Lung (tissue), 12 donors: ENCODE results near the gene TOB2. TPM values are rescaled to one million over a fixed set of nuclear protein-coding genes. Genes with fewer than 3 reads are reported as not detected.

Experiments
- ATAC-seq: fragments of 200-7000 bp; cut with Tn5 transposase; one replicate; pipeline ENCODE4 v1.9.1; 2020; ENCODE audit warnings: moderate number of reproducible peaks; ENCODE audit not compliant: insufficient read depth, low FRiP score
- DNase-seq, 3 donors: peaks; one replicate each; pipeline ENCODE4 v3.0.0-alpha.2; 2013 to 2017
- H3K27ac ChIP-seq, 2 donors: one replicate each; pipeline ENCODE4 v1.5.1; 2013; ENCODE audit warnings: mild to moderate bottlenecking in 2 of 2, moderate library complexity in 2 of 2, control low read depth in 1 of 2, inconsistent platforms in 1 of 2, low read depth in 1 of 2, low read length in 1 of 2
- H3K27me3 ChIP-seq, 3 donors: one replicate each; pipeline ENCODE4 v1.5.1; 2013; ENCODE audit warnings: low read length in 2 of 3; ENCODE audit not compliant: control insufficient read depth in 3 of 3, insufficient read depth in 3 of 3
- H3K36me3 ChIP-seq, 4 donors: one replicate each; pipeline ENCODE4 v1.5.1; 2013; ENCODE audit warnings: low read length in 4 of 4, mild to moderate bottlenecking in 1 of 4, moderate library complexity in 1 of 4; ENCODE audit not compliant: control insufficient read depth in 4 of 4, insufficient read depth in 4 of 4
- H3K4me1 ChIP-seq, 5 donors: one replicate each; pipeline ENCODE4 v1.5.1; 2013; ENCODE audit warnings: low read length in 5 of 5, mild to moderate bottlenecking in 2 of 5, moderate library complexity in 1 of 5; ENCODE audit not compliant: control insufficient read depth in 5 of 5, insufficient read depth in 5 of 5
- H3K4me3 ChIP-seq: one replicate; pipeline ENCODE4 v1.5.1; 2013; ENCODE audit warnings: mild to moderate bottlenecking, control low read depth, moderate library complexity
- H3K9ac ChIP-seq, 2 donors: one replicate each; pipeline ENCODE4 v1.5.1; 2013; ENCODE audit warnings: low read length in 2 of 2, control low read depth in 1 of 2; ENCODE audit not compliant: insufficient read depth in 1 of 2
- H3K9me3 ChIP-seq, 4 donors: one replicate each; pipeline ENCODE4 v1.5.1; 2013; ENCODE audit warnings: low read length in 3 of 4, mild to moderate bottlenecking in 1 of 4, moderate library complexity in 1 of 4; ENCODE audit not compliant: control insufficient read depth in 4 of 4, insufficient read depth in 3 of 4
- WGBS, 2 donors: extraction: QIAGEN DNeasy Blood & Tissue Kit; methylation state at CpG; one replicate each; pipeline ENCODE4 v1.1.7; 2013; 5-methylcytosine and 5-hydroxymethylcytosine counted together
- polyA plus RNA-seq, 2 donors: library from polyadenylated mRNA; stranded (reverse); fragments of 200-250 nt; gene quantifications; one replicate each; pipeline ENCODE4 v1.2.1, GENCODE V29; 2013
- total RNA-seq, 2 donors: library from RNA; depleted of rRNA in 1 of 2; stranded (reverse); fragments of >200 nt in 1 of 2; gene quantifications; one replicate each; pipeline ENCODE4 v1.2.1, GENCODE V29; 2014 to 2021
- TF ChIP-seq, protein P1 (sequence below): IDR thresholded peaks from 2 replicates; pipeline ENCODE4 v1.5.1; 2012; ENCODE audit warnings: mild to moderate bottlenecking; ENCODE audit errors: control extremely low read depth, extremely low read depth
- donor health status: control.
- donor health status: control.
- donor health status: Bipolar disorder and iron deficiency.
- donor health status: healthy.
- donor health status: DM: yes; HTN: yes; CAD: no.

TOB2 gene
- total and polyA plus RNA-seq, 4 donors = 15.4 to 46.7 (median 23.5) TPM

DNA sequence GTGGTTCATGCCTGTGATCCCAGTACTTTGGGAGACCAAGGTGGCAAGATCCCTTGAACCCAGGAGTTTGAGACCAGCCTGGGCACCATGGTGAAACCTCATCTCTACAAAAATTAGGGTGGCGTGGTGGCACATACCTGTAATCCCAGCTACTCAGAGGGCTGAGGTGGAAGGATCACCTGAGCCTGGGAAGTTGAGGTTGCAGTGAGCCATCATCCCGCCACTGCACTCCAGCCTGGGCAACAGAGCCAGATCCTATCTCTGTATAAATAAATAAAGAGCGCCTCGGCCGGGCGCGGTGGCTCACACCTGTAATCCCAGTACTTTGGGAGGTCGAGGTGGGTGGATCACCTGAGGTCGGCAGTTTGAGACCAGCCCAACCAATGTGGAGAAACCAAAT, 27.9 kb downstream of the TOB2 start:
- no peaks in the 10 kb centered on the region for H3K9me3 ChIP-seq
- WGBS, 2 donors = 95% methylated on average over 9 of the region's 9 CpGs
- no peak overlapping the region for H3K4me3 ChIP-seq
- H3K27ac ChIP-seq = peak overlapping the region; percentile 82 to 83
- no peaks in the 10 kb centered on the region for H3K27me3 ChIP-seq
- DNase-seq (no peak), ATAC-seq (no peak)
- no peak overlapping the region for H3K9ac ChIP-seq
- H3K4me1 ChIP-seq = peaks cover 2 to 23% (median 5%) of the 10 kb centered on the region in 5 donors
- TF ChIP-seq, protein P1, sequence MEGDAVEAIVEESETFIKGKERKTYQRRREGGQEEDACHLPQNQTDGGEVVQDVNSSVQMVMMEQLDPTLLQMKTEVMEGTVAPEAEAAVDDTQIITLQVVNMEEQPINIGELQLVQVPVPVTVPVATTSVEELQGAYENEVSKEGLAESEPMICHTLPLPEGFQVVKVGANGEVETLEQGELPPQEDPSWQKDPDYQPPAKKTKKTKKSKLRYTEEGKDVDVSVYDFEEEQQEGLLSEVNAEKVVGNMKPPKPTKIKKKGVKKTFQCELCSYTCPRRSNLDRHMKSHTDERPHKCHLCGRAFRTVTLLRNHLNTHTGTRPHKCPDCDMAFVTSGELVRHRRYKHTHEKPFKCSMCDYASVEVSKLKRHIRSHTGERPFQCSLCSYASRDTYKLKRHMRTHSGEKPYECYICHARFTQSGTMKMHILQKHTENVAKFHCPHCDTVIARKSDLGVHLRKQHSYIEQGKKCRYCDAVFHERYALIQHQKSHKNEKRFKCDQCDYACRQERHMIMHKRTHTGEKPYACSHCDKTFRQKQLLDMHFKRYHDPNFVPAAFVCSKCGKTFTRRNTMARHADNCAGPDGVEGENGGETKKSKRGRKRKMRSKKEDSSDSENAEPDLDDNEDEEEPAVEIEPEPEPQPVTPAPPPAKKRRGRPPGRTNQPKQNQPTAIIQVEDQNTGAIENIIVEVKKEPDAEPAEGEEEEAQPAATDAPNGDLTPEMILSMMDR = no peak
- peaks cover 0 to 2% (median 0%) of the 10 kb centered on the region in 4 donors for H3K36me3 ChIP-seq

DNA sequence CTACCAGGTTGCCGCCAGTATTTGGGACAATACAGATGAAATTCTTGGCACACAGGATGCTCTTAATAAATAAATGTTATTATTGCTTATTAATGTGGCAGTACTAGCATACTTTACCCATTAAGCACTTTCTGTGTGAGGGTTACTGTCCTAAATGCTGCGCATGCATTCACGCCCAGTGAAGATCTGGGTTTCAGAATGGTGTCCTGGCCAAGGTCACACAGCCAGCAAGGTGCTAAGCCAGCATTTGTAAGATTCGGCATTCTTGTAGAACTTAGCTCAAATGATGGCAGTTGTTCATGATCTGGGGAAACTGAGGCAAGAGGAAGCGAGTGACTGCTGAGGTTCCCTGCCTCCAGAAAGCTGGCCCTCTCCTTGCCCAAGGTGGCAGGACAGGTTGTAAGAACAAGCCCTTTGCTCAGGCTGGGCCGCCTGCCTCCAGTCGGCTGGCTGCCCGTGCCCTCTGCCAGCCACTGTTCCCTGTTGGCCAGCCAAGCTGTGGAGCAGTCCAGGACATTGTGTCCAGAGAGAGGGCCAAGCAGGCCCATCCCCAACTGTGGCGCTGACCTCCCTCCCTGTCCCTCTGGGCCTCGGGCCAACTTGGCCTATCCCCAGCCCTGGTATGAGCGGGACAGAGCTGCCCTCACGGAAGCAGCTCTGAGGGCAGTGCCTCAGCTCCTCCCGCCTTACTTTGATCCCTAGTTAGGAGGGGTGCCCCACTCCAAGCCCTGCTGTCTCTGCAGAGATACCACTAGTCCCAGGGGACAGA, 28.8 kb downstream of the TOB2 start:
- peak; percentile 34 to 55 (median 40) for DNase-seq
- no peaks in the 10 kb centered on the region for H3K27me3 ChIP-seq
- H3K36me3 ChIP-seq = peaks cover 0 to under 1% (median 0%) of the 10 kb centered on the region in 4 donors
- H3K9ac ChIP-seq = no peak overlapping the region
- 52 to 80% methylated on average over 13 of the region's 13 CpGs for WGBS, 2 donors
- H3K4me1 ChIP-seq = peaks cover 2 to 25% (median 7%) of the 10 kb centered on the region in 5 donors
- TF ChIP-seq, protein P1 = no peak
- H3K4me3 ChIP-seq = no peak overlapping the region
- H3K27ac ChIP-seq = peak overlapping the region; percentile 82 to 92
- ATAC-seq = peak; percentile 44
- H3K9me3 ChIP-seq = no peaks in the 10 kb centered on the region

DNA sequence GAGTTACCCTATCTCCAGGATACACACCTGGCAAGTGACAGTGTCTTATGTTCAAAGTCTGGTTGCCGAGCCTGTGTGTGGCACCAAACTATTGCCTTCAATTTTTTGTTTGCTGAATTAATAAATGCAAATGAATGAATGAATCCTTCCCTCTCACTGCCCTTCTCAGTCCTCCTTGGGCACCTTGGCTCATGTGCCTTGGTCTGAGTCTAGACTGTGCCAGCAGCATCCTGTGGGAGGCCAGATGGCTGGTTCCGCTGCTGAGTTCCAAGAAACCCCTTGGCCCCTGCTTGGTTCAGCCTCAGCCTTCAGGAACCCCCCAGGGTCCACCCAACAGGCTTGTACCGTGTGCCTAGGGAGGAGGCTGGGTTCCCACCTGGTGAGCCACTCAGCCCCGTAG, 31.0 kb downstream of the TOB2 start:
- ATAC-seq = no peak

More for the DNA sequence above, 31.0 kb downstream of the TOB2 start:
- TF ChIP-seq, protein P1 = no peak
- peaks cover 2 to 41% (median 12%) of the 10 kb centered on the region in 5 donors for H3K4me1 ChIP-seq
- H3K9me3 ChIP-seq = no peaks in the 10 kb centered on the region
- H3K27me3 ChIP-seq = no peaks in the 10 kb centered on the region
- no peak for DNase-seq
- H3K27ac ChIP-seq = peak overlapping the region; percentile 30 to 96
- H3K4me3 ChIP-seq = no peak overlapping the region
- WGBS, 2 donors = 96 to 98% methylated on average over 4 of the region's 4 CpGs
- no peak overlapping the region for H3K9ac ChIP-seq
- H3K36me3 ChIP-seq = no peaks in the 10 kb centered on the region
